Measurements from ENCODE around the gene WNK4. TPM values are rescaled to one million over a fixed set of nuclear protein-coding genes. Genes with fewer than 3 reads are reported as not detected.
A peak's percentile ranks its signal among the peaks of the same experiment; 100 is the strongest.
"Not testable (repeated sequence)": the region's sequence is repeated elsewhere in the genome, so short reads cannot be mapped to it uniquely, and the experiment has no call there.

Gene WNK4
- total RNA-seq, 1 experiment from 2014 or later = 1.5 TPM

- Mint-ChIP-seq H3K4me1 (peaks cover 11% of the 10 kb centered on the region), H3K9me3 (no peaks in the 10 kb centered on the region), H3K4me3 (no peak overlapping the region), H3K27ac (no peak overlapping the region), H3K36me3 (no peaks in the 10 kb centered on the region), H3K27me3 (ENCODE audit: low read depth) (peaks cover 23% of the 10 kb centered on the region)
- ATAC-seq (no peak), DNase-seq (ENCODE audit: low spot score) (no peak)
- POLR2A ChIA-PET = no interaction called here
- TF ChIP-seq GTF2I (CRISPR knock-in tag; conservative IDR thresholded peaks at IDR 0.05) (no peak), AR (CRISPR knock-in tag; IDR thresholded peaks at IDR 0.05) (no peak), FOXP4 (CRISPR knock-in tag; IDR thresholded peaks at IDR 0.05) (no peak), OVOL2 (CRISPR knock-in tag; IDR thresholded peaks at IDR 0.05; ENCODE audit: borderline replicate concordance) (no peak), NFYB (CRISPR knock-in tag; conservative IDR thresholded peaks at IDR 0.05; ENCODE audit: low read depth) (no peak)
- CTCF ChIA-PET = no interaction called here
Observed at GRCh38 chr17:42767512-42767911, 12.9 kb upstream of the WNK4 start.

GRCh38 chr17:42768006-42768405, 12.4 kb upstream of the WNK4 start:
- H3K9me3 Mint-ChIP-seq; H3K4me1 Mint-ChIP-seq; CTCF ChIA-PET; H3K36me3 Mint-ChIP-seq; DNase-seq (ENCODE audit: low spot score); H3K27ac Mint-ChIP-seq; H3K4me3 Mint-ChIP-seq; ATAC-seq; POLR2A ChIA-PET: not testable (repeated sequence)
- H3K27me3 Mint-ChIP-seq (ENCODE audit: low read depth) = peaks cover 18% of the 10 kb centered on the region

GRCh38 chr17:42769964-42770363, 10.4 kb upstream of the WNK4 start:
- peaks cover 13% of the 10 kb centered on the region for H3K27me3 Mint-ChIP-seq (ENCODE audit: low read depth)
- H3K27ac Mint-ChIP-seq; POLR2A ChIA-PET; H3K36me3 Mint-ChIP-seq; H3K4me1 Mint-ChIP-seq; DNase-seq (ENCODE audit: low spot score); H3K9me3 Mint-ChIP-seq; ATAC-seq; H3K4me3 Mint-ChIP-seq: not testable (repeated sequence)
- CTCF ChIA-PET = interaction anchor here (0.9 to 1.0 kb wide), 2 partner anchors 9 to 54 kb away, joined by 3 to 4 read pairs; partner anchors contain the start of gene BECN1

- Mint-ChIP-seq H3K27ac (peak overlapping the region; percentile 97), H3K27me3 (ENCODE audit: low read depth) (peaks cover 4% of the 10 kb centered on the region), H3K4me3 (peak overlapping the region; percentile 99), H3K9me3 (no peaks in the 10 kb centered on the region), H3K36me3 (peaks cover 23% of the 10 kb centered on the region), H3K4me1 (peaks cover 7% of the 10 kb centered on the region)
- TF ChIP-seq MLX (CRISPR knock-in tag; IDR thresholded peaks at IDR 0.05) (no peak), PRDM15 (CRISPR knock-in tag; IDR thresholded peaks at IDR 0.05) (no peak), ELF4 (CRISPR knock-in tag; IDR thresholded peaks at IDR 0.05; ENCODE audit: low read depth) (no peak), IRF1 (CRISPR knock-in tag; IDR thresholded peaks at IDR 0.05) (no peak), ZNF232 (CRISPR knock-in tag; IDR thresholded peaks at IDR 0.05) (no peak), ZBTB21 (CRISPR knock-in tag; IDR thresholded peaks at IDR 0.05; ENCODE audit: borderline replicate concordance) (no peak), HMGXB4 (CRISPR knock-in tag; IDR thresholded peaks at IDR 0.05) (no peak), ZSCAN18 (CRISPR knock-in tag; IDR thresholded peaks at IDR 0.05) (no peak), RELA (CRISPR knock-in tag; IDR thresholded peaks at IDR 0.05; ENCODE audit: borderline replicate concordance) (no peak), JUN (CRISPR knock-in tag; IDR thresholded peaks at IDR 0.05) (no peak)
- ChIA-PET POLR2A (interaction anchor here (1.0 to 1.6 kb wide), 3 partner anchors 13 to 51 kb away, joined by 4 to 8 read pairs (median 5); partner anchors contain the start of genes BECN1, CNTD1, COA3 and RAMP2), CTCF (interaction anchor here (1.0 to 2.9 kb wide), 7 partner anchors 9 to 195 kb away, joined by 3 to 44 read pairs (median 8); partner anchors contain the start of genes PSMC3IP and RAMP2)
- ATAC-seq = no peak
- DNase-seq (ENCODE audit: low spot score) = no peak
Observed at GRCh38 chr17:42772945-42773289, 7.5 kb upstream of the WNK4 start.
